HCT116 (cell line): ENCODE data around the gene ZSWIM7. TPM values are rescaled to one million over a fixed set of nuclear protein-coding genes. Genes with fewer than 3 reads are reported as not detected.

Experiments used
- ATAC-seq: fragments of 200-7000 bp; cut with Tn5 transposase; 2 replicates; pipeline ENCODE4 v1.9.1; 2020; ENCODE audit warnings: mild to moderate bottlenecking, moderate library complexity
- BruUV-seq: library from RNA; stranded (reverse); fragments of 400-500 nt; replicated peaks from 2 replicates; lab custom pipeline; 2021; lab: Mats Ljungman, UMichigan
- CTCF ChIA-PET: fragments of 300-600 bp; sonication (Branson Sonifier 250); formaldehyde crosslinking; loops from one replicate; lab custom pipeline; 2021; ENCODE audit warnings: antibody characterized with exemption; lab: Charles Lee
- POLR2A ChIA-PET: fragments of 300-600, 350-600 bp; sonication (Branson Sonifier 250); formaldehyde crosslinking; loops from one replicate; lab custom pipeline; 2021; ENCODE audit warnings: antibody characterized with exemption; lab: Charles Lee
- RAD21 ChIA-PET, 2 experiments: fragments of 300-600 bp; sonication (Branson Sonifier 250); formaldehyde crosslinking; loops; one replicate each; lab custom pipeline; 2023; ENCODE audit warnings: low total read pairs in 2 of 2; ENCODE audit not compliant: uncharacterized antibody in 2 of 2, unreplicated experiment in 2 of 2, low non-redundant PET in 1 of 2; lab: Charles Lee
- DNase-seq: peaks from one replicate; pipeline ENCODE4 v3.0.0-alpha.2; 2010; ENCODE audit warnings: low read depth, low spot score
- H2AFZ ChIP-seq: fragments of 200-600 bp; shearing (Covaris generic), sonication (generic); 2 replicates; pipeline ENCODE4 v1.6.1; 2017; ENCODE audit warnings: low read depth, mixed run types, mixed read lengths, antibody characterized with exemption, low read length; ENCODE audit not compliant: poor library complexity, severe bottlenecking
- H3K27ac ChIP-seq: 2 replicates; pipeline ENCODE4 v1.5.1; 2012; ENCODE audit warnings: low read depth, low read length
- H3K27me3 ChIP-seq: fragments of 200-600 bp; sonication (generic); 2 replicates; pipeline ENCODE4 v1.6.1; 2016; ENCODE audit warnings: mixed run types, low read length, mixed read lengths; ENCODE audit not compliant: insufficient read depth
- H3K36me3 ChIP-seq, 2 experiments: fragments of 200-500 bp in 1 of 2; fragments of 200-600 bp in 1 of 2; sonication (Bioruptor generic) in 1 of 2; sonication (generic) in 1 of 2; 2 replicates each; pipeline versions ENCODE4 v1.5.1 to v1.6.1; 2014 to 2016; ENCODE audit warnings: low read length in 2 of 2, inconsistent platforms in 1 of 2, mixed read lengths in 1 of 2, mixed run types in 1 of 2; ENCODE audit not compliant: insufficient read depth in 2 of 2, control insufficient read depth in 1 of 2
- H3K4me1 ChIP-seq, 2 experiments: fragments of 200-600 bp in 1 of 2; sonication (generic) in 1 of 2; 2 replicates each; pipeline versions ENCODE4 v1.5.1 to v1.6.1; 2012 to 2017; ENCODE audit warnings: low read length in 2 of 2, inconsistent platforms in 1 of 2, mild to moderate bottlenecking in 1 of 2, mixed read lengths in 1 of 2, mixed run types in 1 of 2, moderate library complexity in 1 of 2; ENCODE audit not compliant: insufficient read depth in 2 of 2, control insufficient read depth in 1 of 2
- H3K4me2 ChIP-seq: fragments of 200-600 bp; sonication (generic); 2 replicates; pipeline ENCODE4 v1.6.1; 2017; ENCODE audit warnings: mixed run types, low read length, mixed read lengths
- H3K4me3 ChIP-seq, 2 experiments: fragments of 200-600 bp in 1 of 2; sonication (generic) in 1 of 2; replicated peaks in 1 of 2; 2 replicates each; pipeline ENCODE4 v1.5.1; 2011 to 2016; ENCODE audit warnings: low read length in 2 of 2, control low read depth in 1 of 2, low read depth in 1 of 2, mild to moderate bottlenecking in 1 of 2, mixed read lengths in 1 of 2, mixed run types in 1 of 2
- H3K79me2 ChIP-seq: fragments of 200-600 bp; sonication (generic); 2 replicates; pipeline ENCODE4 v1.6.1; 2017; ENCODE audit warnings: mild to moderate bottlenecking, mixed run types, low read length, moderate library complexity, mixed read lengths; ENCODE audit not compliant: insufficient read depth
- H3K9ac ChIP-seq: fragments of 200-600 bp; sonication (generic); 2 replicates; pipeline ENCODE4 v1.6.1; 2016; ENCODE audit warnings: low read length, mixed read lengths
- H3K9me2 ChIP-seq: fragments of 200-600 bp; sonication (generic), shearing (Covaris generic); 2 replicates; pipeline ENCODE4 v1.6.1; 2017; ENCODE audit warnings: mixed run types, mild to moderate bottlenecking, moderate library complexity; ENCODE audit not compliant: insufficient read depth
- H3K9me3 ChIP-seq, 2 experiments: fragments of 200-500 bp in 1 of 2; fragments of 200-600 bp in 1 of 2; sonication (Bioruptor generic) in 1 of 2; sonication (generic) in 1 of 2; 2 replicates each; pipeline ENCODE4 v1.6.1; 2014 to 2017; ENCODE audit warnings: low read length in 2 of 2, mixed read lengths in 2 of 2, inconsistent platforms in 1 of 2, low read depth in 1 of 2, mild to moderate bottlenecking in 1 of 2, mixed run types in 1 of 2, moderate library complexity in 1 of 2; ENCODE audit not compliant: control insufficient read depth in 1 of 2, insufficient read depth in 1 of 2
- H4K20me1 ChIP-seq: fragments of 200-600 bp; sonication (generic), shearing (Covaris generic); 2 replicates; pipeline ENCODE4 v1.6.1; 2017; ENCODE audit warnings: mixed run types, mild to moderate bottlenecking, moderate library complexity; ENCODE audit not compliant: insufficient read depth
- ATF3 ChIP-seq: IDR thresholded peaks from 2 replicates; pipeline ENCODE4 v1.6.1; 2012
- CBX3 ChIP-seq: IDR thresholded peaks from 2 replicates; pipeline ENCODE4 v1.6.1; 2012; ENCODE audit warnings: low read depth
- EGR1 ChIP-seq: IDR thresholded peaks from 2 replicates; pipeline ENCODE4 v1.6.1; 2012; ENCODE audit warnings: low read depth
- ELF1 ChIP-seq: IDR thresholded peaks from 2 replicates; pipeline ENCODE4 v1.6.1; 2012; ENCODE audit warnings: low read depth, borderline replicate concordance
- EZH2 ChIP-seq: fragments of 200-600 bp; sonication (generic); IDR thresholded peaks from 2 replicates; pipeline ENCODE4 v1.6.1; 2017; ENCODE audit warnings: antibody characterized with exemption, mixed run types
- EZH2phosphoT487 ChIP-seq: fragments of 200-600 bp; IDR thresholded peaks from 2 replicates; pipeline ENCODE4 v1.6.1; 2018; ENCODE audit warnings: antibody characterized with exemption, borderline replicate concordance
- FOSL1 ChIP-seq: IDR thresholded peaks from 2 replicates; pipeline ENCODE4 v1.6.1; 2012; ENCODE audit warnings: low read depth
- POLR2A ChIP-seq: IDR thresholded peaks from 2 replicates; pipeline ENCODE4 v1.7.0; 2011; ENCODE audit warnings: borderline replicate concordance; ENCODE audit not compliant: insufficient read depth, insufficient read length; ENCODE audit errors: extremely low read depth
- POLR2AphosphoS5 ChIP-seq: IDR thresholded peaks from 2 replicates; pipeline ENCODE4 v1.6.1; 2011; ENCODE audit warnings: mild to moderate bottlenecking, low read depth, low read length, moderate library complexity
- RAD21 ChIP-seq: IDR thresholded peaks from 2 replicates; pipeline ENCODE4 v1.6.1; 2012; ENCODE audit warnings: low read depth, mild to moderate bottlenecking
- SIN3A ChIP-seq: IDR thresholded peaks from 2 replicates; pipeline ENCODE4 v1.6.1; 2012; ENCODE audit warnings: low read depth
- TCF7L2 ChIP-seq: IDR thresholded peaks from 2 replicates; pipeline ENCODE4 v1.7.0; 2011; ENCODE audit warnings: borderline replicate concordance, inconsistent platforms; ENCODE audit not compliant: insufficient read depth, insufficient read length; ENCODE audit errors: extremely low read depth
- ZFX ChIP-seq: fragments of 450-650 bp; IDR thresholded peaks from 2 replicates; pipeline ENCODE4 v1.6.1; 2017
- ZNF274 ChIP-seq: fragments of 200-500 bp; sonication (Bioruptor generic); IDR thresholded peaks from 2 replicates; pipeline ENCODE4 v1.6.1; 2014; ENCODE audit warnings: mild to moderate bottlenecking, low read depth, low read length, inconsistent platforms
- intact Hi-C: fragments of 100-400 bp; cut with micrococcal nuclease; formaldehyde crosslinking; loops from 2 replicates; pipeline ENCODE4 v1.10.0; 2022
- total RNA-seq: library from RNA; stranded (reverse); gene quantifications from one replicate; pipeline ENCODE4 v1.2.1, GENCODE V29; 2021; ENCODE audit not compliant: unreplicated experiment

The ZSWIM7 gene
- total RNA-seq, 1 experiment from 2014 or later = 33.5 TPM

GRCh38 chr17:15958484-15958854, 41.0 kb downstream of the ZSWIM7 start:
- Histone ChIP-seq H3K9ac (peak overlapping the region; percentile 79), H3K36me3 (peaks cover 0 to 4% of the 10 kb centered on the region in 2 experiments; a peak in 1 of 4 replicates), H3K79me2 (peaks cover 92% of the 10 kb centered on the region), H4K20me1 (no peaks in the 10 kb centered on the region), H3K9me3 (no peaks in the 10 kb centered on the region), H3K4me1 (peaks cover 85 to 97% of the 10 kb centered on the region in 2 experiments), H3K9me2 (no peaks in the 10 kb centered on the region), H3K4me2 (peak overlapping the region; percentile 80), H3K4me3 (peak overlapping the region in 1 of 2 experiments; percentile 16; a peak in 2 of 4 replicates), H3K27ac (peak overlapping the region; percentile 92), H2AFZ (no peak overlapping the region), H3K27me3 (no peaks in the 10 kb centered on the region)
- intact Hi-C loops = loop anchor here (5.0 kb wide), 1 partner anchor 424 kb away; the partner anchor contains the start of gene UBB
- POLR2A ChIA-PET = interaction anchor here (1.2 to 2.3 kb wide), 3 partner anchors 9 to 41 kb away, joined by 8 to 20 read pairs (median 9); partner anchors contain the start of genes ADORA2B, TTC19 and ZSWIM7
- no peak for ATAC-seq
- TF ChIP-seq TCF7L2 = no peak
- no peak for TF ChIP-seq FOSL1
- TF ChIP-seq POLR2AphosphoS5 = no peak
- no peak for TF ChIP-seq SIN3A
- TF ChIP-seq EGR1 = no peak
- TF ChIP-seq RAD21 = no peak
- no peak for TF ChIP-seq ATF3
- TF ChIP-seq ZFX = no peak
- no peak for TF ChIP-seq EZH2
- TF ChIP-seq EZH2phosphoT487 = no peak
- TF ChIP-seq POLR2A = no peak
- no peak for TF ChIP-seq ELF1
- TF ChIP-seq ZNF274 = no peak
- TF ChIP-seq CBX3 = no peak
- BruUV-seq = no TSS peak
- no peak for DNase-seq
- CTCF ChIA-PET = no interaction called here
- RAD21 ChIA-PET = interaction anchor here (0.9 to 1.6 kb wide), 2 partner anchors 9 to 13 kb away, joined by 3 read pairs; no protein-coding TSS in a partner anchor
